Myocyte (in vitro differentiated cells): Measurements from ENCODE around the gene CHAT. TPM values are rescaled to one million over a fixed set of nuclear protein-coding genes. Genes with fewer than 3 reads are reported as not detected.

Source experiments
- DNase-seq: peaks from one replicate; pipeline ENCODE4 v3.0.0-alpha.2; 2012; ENCODE audit warnings: low read depth
- total RNA-seq: library from RNA; depleted of rRNA; stranded (reverse); fragments of >200 nt; gene quantifications from 2 replicates; pipeline ENCODE4 v1.2.3, GENCODE V29; 2014

The CHAT gene
- total RNA-seq, 1 donor from 2014 or later, result not detected

GRCh38 chr10:49627644-49628247 lies 13.9 kb downstream of the CHAT start:
- no peak for DNase-seq

GRCh38 chr10:49628599-49628998 lies 14.8 kb downstream of the CHAT start:
- DNase-seq, result no peak

GRCh38 chr10:49629431-49629881 lies 15.6 kb downstream of the CHAT start:
- DNase-seq, result no peak

- no peak for DNase-seq
Observed at GRCh38 chr10:49631975-49632374, 18.1 kb downstream of the CHAT start.

- no peak for DNase-seq
Observed at GRCh38 chr10:49632406-49633317, 18.8 kb downstream of the CHAT start.

GRCh38 chr10:49633327-49634068 lies 19.7 kb downstream of the CHAT start:
- DNase-seq, result no peak

GRCh38 chr10:49634069-49634660 lies 20.3 kb downstream of the CHAT start:
- no peak for DNase-seq

GRCh38 chr10:49642311-49642710 lies 28.5 kb downstream of the CHAT start:
- DNase-seq, result no peak

- no peak for DNase-seq
Observed at GRCh38 chr10:49643241-49644034, 29.6 kb downstream of the CHAT start.

GRCh38 chr10:49644035-49644646 lies 30.3 kb downstream of the CHAT start:
- no peak for DNase-seq

- DNase-seq, result no peak
Observed at GRCh38 chr10:49645417-49645816, 31.6 kb downstream of the CHAT start.

GRCh38 chr10:49645871-49646870 lies 32.3 kb downstream of the CHAT start:
- DNase-seq, result no peak

- no peak for DNase-seq
Observed at GRCh38 chr10:49647554-49647953, 33.7 kb downstream of the CHAT start.

GRCh38 chr10:49647985-49648795 lies 34.4 kb downstream of the CHAT start:
- DNase-seq, result no peak

GRCh38 chr10:49649294-49649693 lies 35.5 kb downstream of the CHAT start:
- DNase-seq, result no peak

GRCh38 chr10:49649936-49650723 lies 36.3 kb downstream of the CHAT start:
- DNase-seq, result no peak

- no peak for DNase-seq
Observed at GRCh38 chr10:49650724-49651034, 36.8 kb downstream of the CHAT start.
